ENCODE data around the gene GAPVD1.
"Not testable (repeated sequence)": the region's sequence is repeated elsewhere in the genome, so short reads cannot be mapped to it uniquely, and the experiment has no call there.

GAPVD1 gene

DNA sequence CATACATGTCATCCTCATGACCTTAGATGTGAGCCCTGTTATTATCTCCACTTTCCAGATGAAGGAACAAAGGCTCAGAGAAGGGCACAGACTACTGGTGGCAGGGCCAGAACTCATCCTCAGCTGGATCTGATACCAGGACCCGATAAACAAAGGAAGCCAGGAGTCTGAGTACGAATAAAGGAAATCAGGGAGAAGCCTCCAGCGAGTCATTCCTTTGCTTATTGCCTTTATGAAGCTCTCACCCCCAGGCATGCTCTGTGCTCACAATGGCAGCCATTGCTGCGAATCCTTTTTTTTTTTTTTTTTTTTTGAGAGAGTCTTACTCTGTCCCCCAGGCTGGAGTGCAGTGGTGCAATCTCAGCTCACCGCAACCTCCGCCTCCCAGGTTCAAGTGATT is 130.1 kb downstream of the GAPVD1 start:
- H3K9me3 Mint-ChIP-seq: no peaks in the 10 kb centered on the region
- no peak overlapping the region for H3K27ac Mint-ChIP-seq
- no peaks in the 10 kb centered on the region for H3K4me1 Mint-ChIP-seq

DNA sequence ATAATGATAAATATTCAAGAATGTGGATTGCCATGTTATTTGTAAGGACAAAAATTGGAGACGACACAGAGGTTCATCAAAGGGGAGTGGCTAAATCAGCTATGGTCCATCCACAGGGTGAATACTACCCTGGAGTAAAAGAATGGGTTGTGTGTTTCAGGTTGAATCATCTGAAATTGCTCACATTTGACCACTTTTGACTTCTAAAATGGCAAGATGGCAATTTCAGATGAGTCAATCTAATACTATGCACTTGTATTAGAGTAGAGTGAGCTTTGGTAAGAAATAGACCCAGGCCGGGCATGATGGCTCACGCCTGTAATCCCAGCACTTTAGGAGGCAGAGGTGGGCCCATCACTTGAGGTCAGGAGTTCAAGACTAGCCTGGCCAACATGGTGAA is 131.8 kb downstream of the GAPVD1 start:
- Mint-ChIP-seq H3K36me3 (ENCODE audit: low read depth) (no peaks in the 10 kb centered on the region), H3K4me3 (no peak overlapping the region), H3K9me3 (no peaks in the 10 kb centered on the region), H3K4me1 (no peaks in the 10 kb centered on the region), H3K27ac (no peak overlapping the region), H3K27me3 (no peaks in the 10 kb centered on the region)
- no peak for DNase-seq
- ATAC-seq: peak; percentile 75

More for the DNA sequence above, 130.1 kb downstream of the GAPVD1 start:
- no peak overlapping the region for H3K4me3 Mint-ChIP-seq
- DNase-seq (no peak), ATAC-seq (no peak)
- H3K36me3 Mint-ChIP-seq (ENCODE audit: low read depth): no peaks in the 10 kb centered on the region
- no peaks in the 10 kb centered on the region for H3K27me3 Mint-ChIP-seq

DNA sequence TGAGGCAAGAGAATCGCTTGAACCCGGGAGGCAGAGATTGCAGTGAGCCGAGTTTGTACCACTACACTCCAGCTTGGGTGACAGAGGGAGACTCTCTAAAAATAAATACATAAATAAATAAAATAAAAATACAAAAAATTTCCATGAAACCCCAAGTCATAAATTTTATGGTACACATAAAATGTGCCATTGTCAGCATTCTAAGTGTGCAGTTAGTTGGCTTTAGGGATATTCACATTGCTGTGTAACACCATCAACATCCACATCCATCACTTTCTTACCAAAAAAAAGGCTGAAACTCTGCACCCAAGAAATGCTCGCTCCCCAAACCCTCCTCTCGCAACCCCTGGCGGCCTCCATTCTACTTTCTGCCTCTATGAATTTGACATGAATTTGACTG is 135.2 kb downstream of the GAPVD1 start:
- DNase-seq: no peak
- H3K27ac Mint-ChIP-seq: no peak overlapping the region
- no peaks in the 10 kb centered on the region for H3K9me3 Mint-ChIP-seq
- H3K27me3 Mint-ChIP-seq: no peaks in the 10 kb centered on the region
- no peak for ATAC-seq
- no peak overlapping the region for H3K4me3 Mint-ChIP-seq
- H3K36me3 Mint-ChIP-seq (ENCODE audit: low read depth): no peaks in the 10 kb centered on the region
- H3K4me1 Mint-ChIP-seq: no peaks in the 10 kb centered on the region

DNA sequence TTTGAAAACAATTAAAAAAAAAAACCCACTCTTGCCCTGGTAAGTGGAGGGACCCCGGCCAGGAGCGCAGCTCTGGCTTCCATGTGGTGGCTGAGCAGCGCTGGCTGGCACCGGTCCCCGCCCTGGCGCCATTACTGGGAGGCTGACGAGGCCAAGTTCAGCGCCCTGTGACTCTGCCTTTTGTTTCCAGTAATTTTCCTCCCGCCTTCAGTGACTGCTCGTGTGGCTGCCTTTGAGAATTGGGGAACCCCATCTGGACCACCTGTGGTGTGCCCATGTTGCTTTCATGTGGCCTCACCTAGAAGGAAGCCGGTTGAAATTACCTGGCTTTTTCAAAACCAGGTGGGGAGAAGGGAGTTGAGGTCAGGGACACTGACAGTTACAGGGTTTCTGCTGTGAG is 136.1 kb downstream of the GAPVD1 start:
- no peaks in the 10 kb centered on the region for H3K27me3 Mint-ChIP-seq
- H3K9me3 Mint-ChIP-seq: no peaks in the 10 kb centered on the region
- ATAC-seq: no peak
- H3K4me1 Mint-ChIP-seq: no peaks in the 10 kb centered on the region
- no peak overlapping the region for H3K27ac Mint-ChIP-seq
- no peaks in the 10 kb centered on the region for H3K36me3 Mint-ChIP-seq (ENCODE audit: low read depth)
- H3K4me3 Mint-ChIP-seq: no peak overlapping the region
- no peak for DNase-seq

DNA sequence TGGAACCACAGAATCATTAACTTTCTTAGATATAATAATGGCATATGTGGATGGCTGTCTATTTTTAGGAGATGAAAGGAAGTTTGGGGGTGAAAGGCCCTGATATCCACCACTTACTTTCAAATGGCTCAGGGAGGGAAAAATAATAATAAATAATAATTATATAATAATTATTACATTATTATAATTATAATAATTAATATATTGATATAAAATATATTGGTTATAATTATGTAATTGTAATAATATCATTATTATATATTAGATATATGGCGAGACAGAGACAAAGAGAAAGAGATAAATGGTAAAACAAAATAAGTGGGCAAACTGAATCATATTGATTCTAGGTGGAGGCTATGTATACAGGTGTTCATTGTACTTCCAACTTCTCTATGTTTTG is 136.6 kb downstream of the GAPVD1 start:
- H3K27me3 Mint-ChIP-seq: no peaks in the 10 kb centered on the region
- H3K4me1 Mint-ChIP-seq: no peaks in the 10 kb centered on the region
- H3K4me3 Mint-ChIP-seq: no peak overlapping the region
- H3K27ac Mint-ChIP-seq: no peak overlapping the region
- DNase-seq (no peak), ATAC-seq (no peak)
- H3K36me3 Mint-ChIP-seq (ENCODE audit: low read depth): no peaks in the 10 kb centered on the region
- no peaks in the 10 kb centered on the region for H3K9me3 Mint-ChIP-seq

DNA sequence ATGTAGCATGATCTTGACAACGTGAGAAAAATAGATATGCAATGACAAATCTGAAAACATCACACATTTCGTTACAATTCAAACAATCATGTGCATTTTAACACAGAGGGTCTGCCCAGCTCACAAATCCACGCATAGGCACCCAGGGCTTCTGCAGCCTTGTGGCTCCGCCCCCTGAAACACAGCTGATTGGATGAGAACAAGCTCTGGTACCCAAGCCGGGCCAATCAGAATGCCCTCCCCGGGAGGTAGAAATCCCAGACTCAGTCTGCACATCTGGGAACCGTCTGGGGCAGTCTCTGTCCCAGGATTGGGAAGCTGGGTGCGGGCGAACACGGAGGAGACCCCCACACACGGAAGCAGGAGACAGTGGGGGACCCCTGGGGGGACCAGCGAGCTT is 137.5 kb downstream of the GAPVD1 start:
- Mint-ChIP-seq H3K27me3 (no peaks in the 10 kb centered on the region), H3K4me1 (no peaks in the 10 kb centered on the region), H3K9me3 (no peaks in the 10 kb centered on the region), H3K36me3 (ENCODE audit: low read depth) (no peaks in the 10 kb centered on the region), H3K4me3 (no peak overlapping the region), H3K27ac (no peak overlapping the region)
- no peak for ATAC-seq
- no peak for DNase-seq

DNA sequence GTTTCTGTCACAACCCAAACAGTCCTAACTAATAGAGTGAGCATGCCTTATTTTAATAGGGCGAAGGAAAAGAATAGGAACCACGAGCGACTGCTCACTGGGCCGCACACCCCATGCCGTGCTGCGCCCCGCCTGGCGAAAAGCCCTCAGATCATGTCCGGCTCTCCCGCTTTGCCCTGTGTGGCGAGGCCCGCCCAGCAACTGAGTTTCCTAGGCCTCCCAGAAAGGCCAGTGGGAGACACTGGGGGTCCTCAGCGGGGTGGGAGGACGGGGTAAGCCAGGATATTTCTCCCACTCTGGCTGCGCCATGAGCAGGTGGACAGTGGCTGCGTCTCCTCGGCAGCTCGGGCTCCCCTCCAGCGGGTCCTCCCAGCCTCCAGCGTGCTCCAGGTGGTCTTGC is 138.0 kb downstream of the GAPVD1 start:
- Mint-ChIP-seq H3K4me1 (no peaks in the 10 kb centered on the region), H3K4me3 (no peak overlapping the region), H3K9me3 (no peaks in the 10 kb centered on the region), H3K27me3 (no peaks in the 10 kb centered on the region), H3K36me3 (ENCODE audit: low read depth) (no peaks in the 10 kb centered on the region), H3K27ac (no peak overlapping the region)
- DNase-seq (no peak), ATAC-seq (no peak)

DNA sequence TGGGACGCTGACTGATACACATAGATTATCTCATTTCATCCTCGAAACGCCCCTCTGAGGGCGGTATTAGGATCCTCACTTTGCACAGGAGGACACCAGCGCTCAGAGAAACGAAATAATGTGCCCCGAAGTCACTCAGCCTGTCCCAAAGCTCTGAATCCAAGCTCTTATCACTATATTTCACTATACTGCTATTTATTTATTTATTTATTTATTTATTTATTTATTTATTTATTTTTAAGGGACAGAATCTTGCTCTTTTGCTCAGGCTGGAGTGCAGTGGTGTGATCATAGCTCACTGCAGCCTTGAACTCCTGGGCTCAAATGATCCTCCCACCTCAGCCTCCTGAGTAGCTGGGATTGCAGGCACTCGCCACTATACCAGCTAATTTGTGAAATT is 138.6 kb downstream of the GAPVD1 start:
- H3K36me3 Mint-ChIP-seq (ENCODE audit: low read depth); ATAC-seq; DNase-seq; H3K27me3 Mint-ChIP-seq; H3K4me1 Mint-ChIP-seq; H3K27ac Mint-ChIP-seq; H3K9me3 Mint-ChIP-seq; H3K4me3 Mint-ChIP-seq: not testable (repeated sequence)

DNA sequence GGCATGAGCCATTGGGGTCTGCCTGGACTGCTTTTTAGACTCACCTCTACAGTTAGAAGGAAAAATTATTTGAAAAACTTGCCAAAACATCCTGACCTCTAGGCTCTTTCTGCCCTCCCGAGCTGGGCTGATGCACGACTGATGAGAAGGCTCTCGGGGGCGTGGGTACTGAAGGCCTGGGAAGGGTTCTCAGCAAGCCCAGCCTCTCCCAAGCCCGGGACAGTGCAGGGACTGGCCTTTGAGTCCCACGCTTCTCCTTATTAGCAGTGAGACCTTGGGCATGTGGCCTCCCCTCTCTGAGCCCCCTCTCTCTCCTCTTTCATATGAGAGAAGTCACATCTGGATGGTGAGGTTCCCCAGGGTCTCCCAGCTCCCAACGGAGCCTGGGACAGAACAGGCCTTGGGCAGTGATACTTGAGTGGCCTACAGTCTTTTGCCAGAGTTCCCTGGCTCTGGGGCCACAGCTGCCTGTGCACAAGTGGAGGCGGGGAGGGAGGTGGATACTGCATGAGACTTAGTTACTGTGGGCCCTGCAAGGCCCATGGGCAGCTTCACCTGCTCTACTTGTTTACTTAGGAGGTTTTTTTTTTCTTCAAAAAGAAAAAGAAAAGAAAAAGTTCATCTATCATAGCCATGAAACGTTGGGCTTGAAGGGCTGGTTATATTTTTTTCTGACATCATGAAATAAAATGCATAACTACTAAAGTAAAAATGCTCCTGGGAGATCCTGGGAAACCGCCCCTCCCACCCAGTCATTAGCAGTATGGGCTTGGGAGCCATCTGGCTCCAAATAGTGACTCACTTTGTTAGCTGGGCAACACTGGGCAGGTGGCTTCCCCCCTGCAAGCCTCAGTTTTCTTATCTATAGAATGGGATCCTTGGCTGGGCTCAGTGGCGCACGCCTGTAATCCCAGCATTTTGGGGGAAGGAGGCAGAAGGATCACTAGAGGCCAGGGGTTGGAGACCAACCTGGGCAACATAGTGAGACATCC is 139.4 kb downstream of the GAPVD1 start:
- no peak for DNase-seq
- H3K27ac Mint-ChIP-seq: no peak overlapping the region
- no peak for ATAC-seq
- peaks cover 2% of the 10 kb centered on the region for H3K27me3 Mint-ChIP-seq
- H3K9me3 Mint-ChIP-seq: no peaks in the 10 kb centered on the region
- H3K36me3 Mint-ChIP-seq (ENCODE audit: low read depth): no peaks in the 10 kb centered on the region
- H3K4me1 Mint-ChIP-seq: no peaks in the 10 kb centered on the region
- no peak overlapping the region for H3K4me3 Mint-ChIP-seq

DNA sequence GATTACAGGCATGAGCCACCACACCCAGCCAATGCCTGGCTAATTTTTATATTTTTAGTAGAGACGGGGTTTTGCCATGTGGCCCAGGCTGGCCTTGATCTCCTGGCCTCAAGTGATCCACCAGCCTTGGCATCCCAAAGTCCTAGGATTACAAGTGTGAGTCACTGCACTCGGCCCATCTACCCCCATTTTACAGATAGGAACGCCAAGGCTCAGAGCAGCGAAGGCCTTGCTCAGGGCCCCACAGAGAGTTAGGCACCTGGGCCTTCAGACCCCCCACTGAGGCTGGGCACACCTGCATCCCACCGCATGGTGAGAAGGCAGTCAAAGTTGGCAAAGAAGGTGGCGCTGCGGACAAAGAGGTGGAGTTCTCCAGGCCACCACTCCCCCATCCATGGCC is 143.1 kb downstream of the GAPVD1 start:
- no peak for ATAC-seq
- H3K27ac Mint-ChIP-seq: no peak overlapping the region
- peaks cover 8% of the 10 kb centered on the region for H3K4me1 Mint-ChIP-seq
- H3K27me3 Mint-ChIP-seq: peaks cover 25% of the 10 kb centered on the region
- H3K4me3 Mint-ChIP-seq: no peak overlapping the region
- no peaks in the 10 kb centered on the region for H3K36me3 Mint-ChIP-seq (ENCODE audit: low read depth)
- DNase-seq: no peak
- no peaks in the 10 kb centered on the region for H3K9me3 Mint-ChIP-seq

DNA sequence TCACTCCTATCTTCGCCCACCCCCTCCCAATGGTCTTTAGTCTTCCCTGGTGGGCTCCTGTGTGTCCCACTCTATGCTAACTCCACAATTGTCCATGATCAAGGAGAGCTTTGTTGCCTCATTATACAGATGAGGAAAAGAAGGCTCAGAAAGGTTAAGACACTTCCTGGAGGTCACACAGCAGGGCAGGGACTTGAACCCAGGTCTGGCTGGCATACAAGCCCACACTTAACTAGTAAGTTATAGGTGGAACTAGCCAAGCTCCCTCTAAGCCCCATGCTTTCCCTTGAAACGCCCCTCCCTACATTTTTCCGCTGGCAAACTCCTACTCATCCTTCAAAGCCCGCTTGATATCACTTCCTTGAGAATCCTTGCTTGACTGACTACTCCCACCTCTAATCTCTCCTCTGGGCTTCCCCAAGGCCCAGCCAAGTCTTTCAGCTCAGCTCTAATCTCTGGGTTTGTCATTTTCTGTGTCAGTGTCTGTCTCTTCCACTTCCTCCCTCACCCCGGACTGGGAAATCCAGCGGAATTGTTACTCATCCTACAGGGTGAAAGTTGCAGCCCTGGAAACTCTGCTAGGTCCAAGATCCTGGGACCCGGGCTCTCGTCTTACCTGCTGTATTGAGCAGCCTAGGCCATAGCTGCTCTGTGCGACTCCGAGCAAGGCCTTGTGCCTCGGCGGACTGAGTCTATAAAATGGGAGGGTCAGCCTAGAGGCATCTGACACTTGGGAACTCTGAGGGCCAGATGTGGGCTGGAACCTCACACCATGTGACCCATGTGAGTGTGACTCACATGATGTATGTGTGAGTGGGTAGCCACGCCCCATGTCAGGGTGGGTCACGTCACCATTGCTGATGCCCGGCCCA is 144.5 kb downstream of the GAPVD1 start:
- Mint-ChIP-seq H3K9me3 (no peaks in the 10 kb centered on the region), H3K4me1 (peaks cover 12% of the 10 kb centered on the region), H3K36me3 (ENCODE audit: low read depth) (no peaks in the 10 kb centered on the region), H3K4me3 (no peak overlapping the region), H3K27ac (no peak overlapping the region), H3K27me3 (peaks cover 32% of the 10 kb centered on the region)
- DNase-seq (no peak), ATAC-seq (no peak)

DNA sequence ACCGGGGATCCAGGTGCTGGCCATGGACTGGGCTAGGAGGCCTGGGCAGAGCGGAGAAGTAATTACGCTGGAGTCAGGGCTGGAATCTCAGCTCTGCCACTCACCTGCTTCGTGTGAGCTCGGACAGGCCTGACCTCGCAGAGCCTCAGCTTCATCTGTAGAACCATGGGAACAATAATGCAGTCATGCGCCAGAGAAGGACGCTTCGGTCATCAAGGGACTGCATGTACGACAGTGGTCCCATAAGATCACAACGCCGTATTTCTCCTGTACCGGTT is 145.1 kb downstream of the GAPVD1 start:
- ATAC-seq (no peak), DNase-seq (no peak)
- Mint-ChIP-seq H3K27ac (no peak overlapping the region), H3K36me3 (ENCODE audit: low read depth) (no peaks in the 10 kb centered on the region), H3K9me3 (no peaks in the 10 kb centered on the region), H3K4me1 (peaks cover 12% of the 10 kb centered on the region), H3K4me3 (no peak overlapping the region), H3K27me3 (peaks cover 32% of the 10 kb centered on the region)

DNA sequence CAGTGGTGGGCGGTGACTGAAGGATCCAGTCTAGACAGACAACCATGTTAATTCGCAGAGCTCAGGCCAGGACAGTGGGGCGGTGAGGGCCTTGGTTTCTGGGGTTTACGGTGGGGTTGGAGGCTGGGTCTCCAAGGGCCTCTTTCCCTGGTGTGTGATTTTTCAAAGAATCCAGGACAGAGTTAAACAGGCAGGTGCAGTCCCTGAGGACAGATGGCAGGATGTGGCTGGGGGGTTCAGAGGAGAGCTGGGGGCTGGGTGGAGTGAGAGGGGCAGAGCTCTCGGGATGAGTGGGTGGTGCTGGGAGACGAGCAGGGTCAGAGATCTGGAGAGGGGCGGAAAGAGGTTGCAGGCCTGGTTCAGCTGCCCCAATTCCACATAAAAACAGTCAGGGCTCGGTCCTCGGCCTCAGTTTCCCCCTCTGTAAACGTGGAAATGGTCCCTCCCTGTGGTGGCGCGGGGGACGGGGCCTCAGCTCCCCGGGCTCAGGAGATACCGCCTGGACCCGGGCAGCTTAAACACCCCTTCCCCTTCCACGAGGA is 145.9 kb downstream of the GAPVD1 start:
- no peak overlapping the region for H3K27ac Mint-ChIP-seq
- ATAC-seq (no peak), DNase-seq (no peak)
- peak overlapping the region; percentile 59 for H3K4me3 Mint-ChIP-seq
- H3K27me3 Mint-ChIP-seq: peaks cover 32% of the 10 kb centered on the region
- no peaks in the 10 kb centered on the region for H3K36me3 Mint-ChIP-seq (ENCODE audit: low read depth)
- peaks cover 12% of the 10 kb centered on the region for H3K4me1 Mint-ChIP-seq
- H3K9me3 Mint-ChIP-seq: no peaks in the 10 kb centered on the region

DNA sequence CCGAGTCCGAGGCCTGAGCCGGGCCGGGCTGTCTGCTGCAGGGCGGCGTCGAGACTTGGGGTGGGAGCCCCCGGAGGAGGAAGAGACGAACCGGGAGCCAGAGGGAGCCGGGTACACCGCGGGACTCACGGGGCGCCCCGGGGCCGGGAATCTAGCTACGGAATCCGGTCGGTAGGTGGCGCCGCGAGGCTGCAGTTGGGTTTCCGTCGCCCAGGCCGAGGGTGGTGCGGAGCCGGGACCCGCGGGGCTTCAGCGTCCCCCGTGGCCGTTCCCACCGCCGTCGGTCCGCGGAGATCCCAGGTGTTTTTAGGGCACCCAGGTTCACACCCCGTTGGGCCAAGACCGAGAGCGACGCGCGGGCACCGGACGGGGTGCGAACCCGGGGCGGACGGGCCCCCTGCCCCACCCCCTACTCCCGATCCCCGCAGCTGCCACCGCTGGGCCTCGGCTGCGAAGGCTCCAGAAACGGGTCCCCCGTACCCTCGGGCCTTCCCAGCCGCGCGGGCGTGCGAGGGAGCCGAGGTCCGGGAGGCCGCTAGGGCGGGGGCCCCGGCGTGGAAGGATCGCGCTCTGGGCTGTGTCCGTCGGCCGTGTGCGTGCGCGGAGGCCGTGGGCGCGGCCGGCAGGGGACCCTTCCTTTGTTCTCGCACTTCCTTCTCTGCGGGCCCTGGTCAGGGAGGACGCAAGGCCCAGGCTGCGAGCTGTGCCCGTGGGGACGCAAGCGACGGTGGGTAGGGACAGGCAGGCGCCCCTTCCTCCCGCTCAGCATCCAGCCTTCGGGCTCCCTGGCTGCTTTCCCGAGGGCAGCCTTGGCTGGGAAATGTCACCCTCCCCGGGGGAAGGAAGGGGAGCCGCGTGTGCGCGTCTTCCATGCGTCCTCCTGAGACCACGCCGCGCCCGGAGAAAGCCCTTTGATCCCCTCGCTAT is 146.6 kb downstream of the GAPVD1 start:
- ATAC-seq: peak; percentile 68
- DNase-seq: peak; percentile 88
- peaks cover 32% of the 10 kb centered on the region for H3K27me3 Mint-ChIP-seq
- H3K4me3 Mint-ChIP-seq: peak overlapping the region; percentile 61
- no peaks in the 10 kb centered on the region for H3K36me3 Mint-ChIP-seq (ENCODE audit: low read depth)
- H3K27ac Mint-ChIP-seq: no peak overlapping the region
- H3K4me1 Mint-ChIP-seq: peaks cover 12% of the 10 kb centered on the region
- no peaks in the 10 kb centered on the region for H3K9me3 Mint-ChIP-seq

Measured in activated naive CD8-positive, alpha-beta T cell treated with anti-CD3 and anti-CD28 coated beads, Interleukin-2, amount 50 U/mL, for 24 hours (primary cell).